ENCODE data around the gene CDH4.

CDH4 gene

DNA sequence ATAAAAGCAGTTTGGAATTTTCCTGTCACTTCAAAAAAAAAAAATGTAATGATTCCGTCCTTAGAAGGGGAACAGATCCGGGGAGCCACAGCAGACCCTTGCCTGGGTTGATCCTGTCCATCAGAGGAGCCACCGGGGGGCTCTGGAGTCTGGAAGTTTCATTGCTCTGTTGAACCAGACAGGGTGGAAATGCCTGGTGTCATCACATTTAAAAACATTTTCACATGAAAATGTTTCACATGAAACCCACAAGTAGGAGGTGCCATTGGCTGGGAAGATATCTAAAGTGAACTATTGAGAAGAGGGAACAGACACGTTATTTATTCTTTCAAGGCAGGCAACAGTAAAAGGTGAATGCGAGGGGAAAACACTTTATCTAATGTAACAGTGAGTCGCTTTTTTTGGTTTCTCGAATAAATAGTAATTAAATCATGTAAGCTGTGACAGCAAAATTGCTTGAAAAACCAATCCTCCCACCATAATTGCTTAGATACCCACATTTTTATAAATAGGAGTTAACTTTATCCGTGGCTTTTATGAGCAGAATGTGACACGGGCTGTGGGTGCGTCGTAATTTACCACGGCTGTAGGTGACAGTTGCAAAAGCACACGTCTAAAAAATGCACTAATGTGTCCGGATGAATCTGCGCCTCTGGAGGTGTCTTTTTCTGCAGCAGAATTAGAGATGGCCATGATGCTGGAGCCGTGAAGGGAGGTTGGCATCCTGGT is 490.2 kb downstream of the CDH4 start:
- TF ChIP-seq SIN3A (IDR thresholded peaks at IDR 0.05; ENCODE audit: borderline replicate concordance, insufficient read depth, low read length) = no peak
- TF ChIP-seq TAF1 (IDR thresholded peaks at IDR 0.05; ENCODE audit: borderline replicate concordance, insufficient read depth, low read length) = no peak
- no peak for TF ChIP-seq POLR2AphosphoS5 (IDR thresholded peaks at IDR 0.05; ENCODE audit: low read depth, low read length)
- TF ChIP-seq REST (IDR thresholded peaks at IDR 0.05; ENCODE audit: insufficient read depth in 1 of 2, low read depth in 2 of 2, low read length in 2 of 2) = no peak
- TF ChIP-seq FOXP2 (optimal IDR thresholded peaks at IDR 0.05; ENCODE audit: borderline replicate concordance, extremely low read depth, extremely low read length, insufficient read depth) = no peak

- TF ChIP-seq FOXP2 (optimal IDR thresholded peaks at IDR 0.05; ENCODE audit: borderline replicate concordance, extremely low read depth, extremely low read length, insufficient read depth) = no peak
- TF ChIP-seq POLR2AphosphoS5 (IDR thresholded peaks at IDR 0.05; ENCODE audit: low read depth, low read length) = no peak
- TF ChIP-seq REST (IDR thresholded peaks at IDR 0.05; ENCODE audit: insufficient read depth in 1 of 2, low read depth in 2 of 2, low read length in 2 of 2) = no peak
- no peak for TF ChIP-seq SIN3A (IDR thresholded peaks at IDR 0.05; ENCODE audit: borderline replicate concordance, insufficient read depth, low read length)
- TF ChIP-seq TAF1 (IDR thresholded peaks at IDR 0.05; ENCODE audit: borderline replicate concordance, insufficient read depth, low read length) = no peak
Measured at GRCh38 chr20:61743606-61744005, 491.5 kb downstream of the CDH4 start.

GRCh38 chr20:61744691-61745396 is 492.8 kb downstream of the CDH4 start:
- TF ChIP-seq FOXP2 (optimal IDR thresholded peaks at IDR 0.05; ENCODE audit: borderline replicate concordance, extremely low read depth, extremely low read length, insufficient read depth) (no peak), POLR2AphosphoS5 (IDR thresholded peaks at IDR 0.05; ENCODE audit: low read depth, low read length) (no peak), SIN3A (IDR thresholded peaks at IDR 0.05; ENCODE audit: borderline replicate concordance, insufficient read depth, low read length) (no peak), REST (IDR thresholded peaks at IDR 0.05; ENCODE audit: insufficient read depth in 1 of 2, low read depth in 2 of 2, low read length in 2 of 2) (no peak), TAF1 (IDR thresholded peaks at IDR 0.05; ENCODE audit: borderline replicate concordance, insufficient read depth, low read length) (no peak)

- TF ChIP-seq POLR2AphosphoS5 (IDR thresholded peaks at IDR 0.05; ENCODE audit: low read depth, low read length) (no peak), FOXP2 (optimal IDR thresholded peaks at IDR 0.05; ENCODE audit: borderline replicate concordance, extremely low read depth, extremely low read length, insufficient read depth) (no peak), SIN3A (IDR thresholded peaks at IDR 0.05; ENCODE audit: borderline replicate concordance, insufficient read depth, low read length) (no peak), TAF1 (IDR thresholded peaks at IDR 0.05; ENCODE audit: borderline replicate concordance, insufficient read depth, low read length) (no peak), REST (IDR thresholded peaks at IDR 0.05; ENCODE audit: insufficient read depth in 1 of 2, low read depth in 2 of 2, low read length in 2 of 2) (no peak)
Measured at GRCh38 chr20:61745397-61746146, 493.5 kb downstream of the CDH4 start.

Measured in PFSK-1 (cell line).